GM10266 (cell line): ENCODE measurements around the gene PRR29.
A peak's percentile ranks its signal among the peaks of the same experiment; 100 is the strongest.

Experiments used
- DNase-seq: peaks from one replicate; pipeline ENCODE4 v3.0.0; 2012; ENCODE audit errors: extremely low spot score
- TF ChIP-seq, protein P1 (sequence below): IDR thresholded peaks from 2 replicates; pipeline ENCODE4 v1.5.1; 2012; ENCODE audit warnings: mild to moderate bottlenecking, low read depth; ENCODE audit not compliant: control insufficient read depth, insufficient read depth; ENCODE audit errors: missing control alignments

The PRR29 gene

GRCh38 chr17:64020056-64020766, 22.1 kb downstream of the PRR29 start, which contains the start of gene ICAM2:
ICAM2 (minus strand) TSS chr17:64020633; CDS start chr17:64006691, 13,942 bp downstream.
- TF ChIP-seq, protein P1, sequence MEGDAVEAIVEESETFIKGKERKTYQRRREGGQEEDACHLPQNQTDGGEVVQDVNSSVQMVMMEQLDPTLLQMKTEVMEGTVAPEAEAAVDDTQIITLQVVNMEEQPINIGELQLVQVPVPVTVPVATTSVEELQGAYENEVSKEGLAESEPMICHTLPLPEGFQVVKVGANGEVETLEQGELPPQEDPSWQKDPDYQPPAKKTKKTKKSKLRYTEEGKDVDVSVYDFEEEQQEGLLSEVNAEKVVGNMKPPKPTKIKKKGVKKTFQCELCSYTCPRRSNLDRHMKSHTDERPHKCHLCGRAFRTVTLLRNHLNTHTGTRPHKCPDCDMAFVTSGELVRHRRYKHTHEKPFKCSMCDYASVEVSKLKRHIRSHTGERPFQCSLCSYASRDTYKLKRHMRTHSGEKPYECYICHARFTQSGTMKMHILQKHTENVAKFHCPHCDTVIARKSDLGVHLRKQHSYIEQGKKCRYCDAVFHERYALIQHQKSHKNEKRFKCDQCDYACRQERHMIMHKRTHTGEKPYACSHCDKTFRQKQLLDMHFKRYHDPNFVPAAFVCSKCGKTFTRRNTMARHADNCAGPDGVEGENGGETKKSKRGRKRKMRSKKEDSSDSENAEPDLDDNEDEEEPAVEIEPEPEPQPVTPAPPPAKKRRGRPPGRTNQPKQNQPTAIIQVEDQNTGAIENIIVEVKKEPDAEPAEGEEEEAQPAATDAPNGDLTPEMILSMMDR = no peak
- DNase-seq = peak; percentile 63

- TF ChIP-seq, protein P1 = no peak
- no peak for DNase-seq
These were observed 24.5 kb downstream of the PRR29 start for GRCh38 chr17:64022611-64023063.

DNA sequence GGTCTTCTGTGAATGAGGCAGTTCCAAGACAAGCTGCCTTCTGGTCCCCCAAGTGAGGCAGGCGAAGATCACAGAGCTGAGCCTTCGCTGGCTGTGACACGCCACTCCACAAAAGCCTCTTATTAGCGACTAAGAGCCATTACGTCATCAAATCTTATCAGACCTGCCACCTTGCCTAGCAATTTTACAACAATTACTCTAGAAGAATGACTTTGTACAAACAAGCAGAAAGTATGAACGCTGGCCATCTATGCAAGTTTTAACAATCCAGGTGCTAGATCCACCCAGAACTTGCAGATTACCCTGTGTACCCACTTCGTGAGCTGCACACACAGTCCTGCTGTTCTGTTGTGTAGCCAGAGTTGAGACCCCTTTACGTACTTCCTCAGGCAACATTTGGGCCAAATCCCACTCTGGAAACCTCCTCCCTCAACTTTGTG, 26.1 kb downstream of the PRR29 start:
- DNase-seq = no peak

GRCh38 chr17:64024781-64025731, 26.9 kb downstream of the PRR29 start:
- no peak for DNase-seq
- TF ChIP-seq, protein P1 = no peak

More for the DNA sequence above, 26.1 kb downstream of the PRR29 start:
- TF ChIP-seq, protein P1 = no peak

GRCh38 chr17:64025732-64026294, 27.7 kb downstream of the PRR29 start:
- TF ChIP-seq, protein P1 = peak; percentile 95
- peak; percentile 74 for DNase-seq

DNA sequence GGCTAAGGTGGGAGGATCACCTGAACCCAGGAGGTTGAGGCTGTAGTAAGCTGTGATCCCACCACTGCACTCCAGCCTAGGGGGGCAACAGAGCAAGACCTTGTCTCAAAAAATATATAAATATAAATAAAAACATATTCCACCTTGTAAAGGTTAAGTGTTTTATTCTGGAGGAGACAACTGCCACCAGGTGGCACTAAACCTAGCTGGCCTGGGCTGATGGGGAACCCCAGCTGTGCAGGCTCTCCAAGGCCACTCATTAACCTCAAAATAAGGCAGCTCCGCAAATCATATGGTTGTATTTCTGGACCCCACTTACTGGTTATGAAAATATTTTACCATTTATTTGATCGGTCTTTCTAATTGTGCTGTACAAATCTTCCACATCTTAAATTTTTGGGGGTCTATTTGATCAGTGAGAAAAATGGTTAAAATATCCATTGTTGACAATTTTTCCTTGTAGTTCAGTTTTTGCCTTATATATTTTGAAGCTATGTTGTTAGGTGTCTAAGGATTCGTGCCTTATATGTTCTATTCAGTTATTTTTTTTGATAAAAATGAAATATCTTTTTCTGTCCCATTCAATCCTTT, 30.8 kb downstream of the PRR29 start:
- TF ChIP-seq, protein P1 = peak; percentile 66
- DNase-seq = peak; percentile 60
